Memory B cell (primary cell): ENCODE data around the gene NPRL2.
A peak's percentile ranks its signal among the peaks of the same experiment; 100 is the strongest.

ENCODE experiments used
- ATAC-seq: fragments of 150-1000 bp; cut with Tn5 transposase; 2 replicates; pipeline ENCODE4 v1.10.0; 2021; ENCODE audit warnings: low read depth, mild to moderate bottlenecking, moderate library complexity
- DNase-seq, 2 donors: peaks; one replicate each; pipeline ENCODE4 v3.0.0; 2022; ENCODE audit warnings: low spot score in 2 of 2
- H3K27ac Mint-ChIP-seq: one replicate; pipeline ENCODE4 v1.8.0; 2022; ENCODE audit warnings: mild to moderate bottlenecking, moderate library complexity, mixed read lengths
- H3K27me3 Mint-ChIP-seq: one replicate; pipeline ENCODE4 v1.8.0; 2022; ENCODE audit warnings: mixed read lengths
- H3K36me3 Mint-ChIP-seq: one replicate; pipeline ENCODE4 v1.8.0; 2022; ENCODE audit warnings: mild to moderate bottlenecking, mixed read lengths
- H3K4me1 Mint-ChIP-seq: one replicate; pipeline ENCODE4 v1.8.0; 2022; ENCODE audit warnings: mixed read lengths
- H3K4me3 Mint-ChIP-seq: one replicate; pipeline ENCODE4 v1.8.0; 2022; ENCODE audit warnings: mild to moderate bottlenecking, moderate library complexity, mixed read lengths
- H3K9me3 Mint-ChIP-seq: one replicate; pipeline ENCODE4 v1.8.0; 2022; ENCODE audit warnings: mixed read lengths

The NPRL2 gene

GRCh38 chr3:50347187-50347813, 3.3 kb downstream of the NPRL2 start:
- Mint-ChIP-seq H3K27me3 (no peaks in the 10 kb centered on the region), H3K27ac (no peak overlapping the region), H3K4me1 (peaks cover 37% of the 10 kb centered on the region), H3K9me3 (no peaks in the 10 kb centered on the region), H3K36me3 (no peaks in the 10 kb centered on the region), H3K4me3 (no peak overlapping the region)
- ATAC-seq (peak; percentile 14), DNase-seq (peak; percentile 60 to 70)

GRCh38 chr3:50345586-50346234, 4.9 kb downstream of the NPRL2 start, which contains the start of gene ZMYND10:
ZMYND10 (minus strand) TSS chr3:50345732; CDS start chr3:50345579, 153 bp downstream.
- peaks cover 36% of the 10 kb centered on the region for H3K4me1 Mint-ChIP-seq
- H3K27me3 Mint-ChIP-seq = no peaks in the 10 kb centered on the region
- H3K36me3 Mint-ChIP-seq = no peaks in the 10 kb centered on the region
- H3K4me3 Mint-ChIP-seq = peak within 1 kb of the TSS; percentile 50
- peak; percentile 74 to 76 for DNase-seq
- H3K9me3 Mint-ChIP-seq = no peaks in the 10 kb centered on the region
- no peak within 1 kb of the TSS for H3K27ac Mint-ChIP-seq
- peak; percentile 50 for ATAC-seq

GRCh38 chr3:50345008-50345407, 5.6 kb downstream of the NPRL2 start:
- no peak for ATAC-seq
- Mint-ChIP-seq H3K4me3 (peak overlapping the region; percentile 15), H3K36me3 (no peaks in the 10 kb centered on the region), H3K9me3 (no peaks in the 10 kb centered on the region), H3K27ac (no peak overlapping the region), H3K4me1 (peaks cover 31% of the 10 kb centered on the region), H3K27me3 (no peaks in the 10 kb centered on the region)
- DNase-seq = no peak

GRCh38 chr3:50342813-50343633, 7.6 kb downstream of the NPRL2 start:
- ATAC-seq (no peak), DNase-seq (no peak)
- Mint-ChIP-seq H3K4me1 (peaks cover 31% of the 10 kb centered on the region), H3K27ac (peak overlapping the region; percentile 53), H3K9me3 (no peaks in the 10 kb centered on the region), H3K36me3 (peaks cover 3% of the 10 kb centered on the region), H3K27me3 (no peaks in the 10 kb centered on the region), H3K4me3 (no peak overlapping the region)

GRCh38 chr3:50341996-50342650, 8.5 kb downstream of the NPRL2 start:
- H3K27me3 Mint-ChIP-seq = no peaks in the 10 kb centered on the region
- H3K27ac Mint-ChIP-seq = no peak overlapping the region

GRCh38 chr3:50341537-50341936, 9.0 kb downstream of the NPRL2 start:
- Mint-ChIP-seq H3K36me3 (peaks cover 5% of the 10 kb centered on the region), H3K27ac (no peak overlapping the region), H3K27me3 (no peaks in the 10 kb centered on the region), H3K9me3 (no peaks in the 10 kb centered on the region), H3K4me1 (peaks cover 35% of the 10 kb centered on the region), H3K4me3 (peak overlapping the region; percentile 97)
- ATAC-seq (no peak), DNase-seq (no peak)

More at GRCh38 chr3:50341996-50342650, 8.5 kb downstream of the NPRL2 start:
- ATAC-seq (no peak), DNase-seq (no peak)
- peaks cover 3% of the 10 kb centered on the region for H3K36me3 Mint-ChIP-seq
- no peaks in the 10 kb centered on the region for H3K9me3 Mint-ChIP-seq
- H3K4me1 Mint-ChIP-seq = peaks cover 33% of the 10 kb centered on the region
- no peak overlapping the region for H3K4me3 Mint-ChIP-seq

GRCh38 chr3:50340448-50341329, 9.9 kb downstream of the NPRL2 start, which contains the start of gene RASSF1:
RASSF1 (minus strand) TSS chr3:50340836; CDS start chr3:50340805, 31 bp downstream.
- Mint-ChIP-seq H3K36me3 (peaks cover 6% of the 10 kb centered on the region), H3K27me3 (no peaks in the 10 kb centered on the region), H3K4me1 (peaks cover 34% of the 10 kb centered on the region), H3K4me3 (peak within 1 kb of the TSS; percentile 97), H3K27ac (peak within 1 kb of the TSS; percentile 99), H3K9me3 (no peaks in the 10 kb centered on the region)
- DNase-seq (peak; percentile 29 to 53), ATAC-seq (peak; percentile 6)

GRCh38 chr3:50340147-50340447, 10.5 kb downstream of the NPRL2 start:
- H3K27me3 Mint-ChIP-seq = no peaks in the 10 kb centered on the region
- H3K27ac Mint-ChIP-seq = peak overlapping the region; percentile 99
- DNase-seq (no peak), ATAC-seq (no peak)
- peak overlapping the region; percentile 97 for H3K4me3 Mint-ChIP-seq
- no peaks in the 10 kb centered on the region for H3K9me3 Mint-ChIP-seq
- H3K36me3 Mint-ChIP-seq = peaks cover 6% of the 10 kb centered on the region
- H3K4me1 Mint-ChIP-seq = peaks cover 34% of the 10 kb centered on the region

GRCh38 chr3:50339485-50340146, 11.0 kb downstream of the NPRL2 start:
- Mint-ChIP-seq H3K27me3 (no peaks in the 10 kb centered on the region), H3K9me3 (no peaks in the 10 kb centered on the region), H3K36me3 (peaks cover 6% of the 10 kb centered on the region), H3K4me1 (peaks cover 34% of the 10 kb centered on the region), H3K27ac (peak overlapping the region; percentile 99), H3K4me3 (peak overlapping the region; percentile 97)
- no peak for ATAC-seq
- no peak for DNase-seq

- ATAC-seq (no peak), DNase-seq (no peak)
- Mint-ChIP-seq H3K4me3 (peak overlapping the region; percentile 97), H3K27me3 (no peaks in the 10 kb centered on the region), H3K4me1 (peaks cover 37% of the 10 kb centered on the region), H3K36me3 (peaks cover 8% of the 10 kb centered on the region), H3K27ac (peak overlapping the region; percentile 99), H3K9me3 (no peaks in the 10 kb centered on the region)
Observed at GRCh38 chr3:50338965-50339364, 11.6 kb downstream of the NPRL2 start.

GRCh38 chr3:50337175-50337861, 13.3 kb downstream of the NPRL2 start:
- Mint-ChIP-seq H3K27me3 (no peaks in the 10 kb centered on the region), H3K9me3 (no peaks in the 10 kb centered on the region), H3K27ac (peak overlapping the region; percentile 99), H3K36me3 (peaks cover 8% of the 10 kb centered on the region), H3K4me1 (peaks cover 30% of the 10 kb centered on the region), H3K4me3 (peak overlapping the region; percentile 97)
- DNase-seq = peak; percentile 81 to 90
- peak; percentile 77 for ATAC-seq

- no peaks in the 10 kb centered on the region for H3K9me3 Mint-ChIP-seq
- ATAC-seq = peak; percentile 36
- no peak for DNase-seq
- H3K36me3 Mint-ChIP-seq = peaks cover 8% of the 10 kb centered on the region
- peak overlapping the region; percentile 97 for H3K4me3 Mint-ChIP-seq
- peaks cover 30% of the 10 kb centered on the region for H3K4me1 Mint-ChIP-seq
- peak overlapping the region; percentile 99 for H3K27ac Mint-ChIP-seq
- H3K27me3 Mint-ChIP-seq = no peaks in the 10 kb centered on the region
Observed at GRCh38 chr3:50336452-50337174, 14.0 kb downstream of the NPRL2 start.
